Spleen (tissue), 7 donors: ENCODE data around the gene SENP7.

Experiments
- POLR2A ChIP-seq, 3 donors: fragments of 450-650 bp; IDR thresholded peaks; one replicate each; pipeline ENCODE4 v1.5.1; 2017; ENCODE audit warnings: antibody characterized with exemption in 3 of 3, mild to moderate bottlenecking in 1 of 3
- POLR2AphosphoS5 ChIP-seq, 3 donors: sonication (generic); formaldehyde crosslinking; IDR thresholded peaks; one replicate each; pipeline ENCODE4 v1.5.1; 2017; ENCODE audit warnings: antibody characterized with exemption in 3 of 3
- TF ChIP-seq, protein P1 (sequence below), 11 experiments: fragments of 200-600 bp in 7 of 11; fragments of 450-650 bp in 4 of 11; sonication (generic) in 4 of 11; IDR thresholded peaks in 8 of 11; conservative IDR thresholded peaks in 3 of 11; 1 replicate in 7 of 11; 2 replicates in 4 of 11; pipeline versions ENCODE4 v1.4.0 to v1.8.0; 2016 to 2021; ENCODE audit warnings: antibody characterized with exemption in 11 of 11, inconsistent platforms in 4 of 11, mild to moderate bottlenecking in 1 of 11
- donor health status: DM: no; HTN: no; CAD: no; lungs with moderate emphysema.
- donor health status: DM: no; HTN: no; CAD: no.
- donor health status: DM: no; HTN: no; CAD: no.

DNA sequence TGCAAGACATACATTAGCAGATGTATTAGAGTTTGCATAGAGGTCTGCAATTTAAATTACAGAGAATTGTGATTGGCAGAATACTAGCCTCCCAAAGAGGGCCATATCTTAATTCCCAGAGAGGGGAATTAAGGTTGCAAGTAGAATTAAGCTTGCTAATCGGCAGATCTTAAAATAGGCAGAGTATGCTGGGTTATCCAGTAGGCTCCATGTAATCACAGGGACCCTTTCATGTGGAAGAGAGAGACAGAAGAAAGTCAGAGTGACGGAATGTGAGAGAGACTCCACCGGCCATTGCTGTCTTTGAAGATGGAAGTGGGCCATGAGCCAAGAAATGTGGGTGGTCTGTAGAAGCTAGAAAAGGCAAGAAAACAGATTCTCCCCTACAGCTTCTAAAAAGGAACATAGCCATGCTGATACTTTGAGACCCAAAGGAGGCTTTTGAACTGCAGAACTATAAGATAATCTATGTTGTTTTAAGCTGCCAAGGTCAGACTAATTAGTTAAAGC is 231.4 kb downstream of the SENP7 start:
- TF ChIP-seq, protein P1, sequence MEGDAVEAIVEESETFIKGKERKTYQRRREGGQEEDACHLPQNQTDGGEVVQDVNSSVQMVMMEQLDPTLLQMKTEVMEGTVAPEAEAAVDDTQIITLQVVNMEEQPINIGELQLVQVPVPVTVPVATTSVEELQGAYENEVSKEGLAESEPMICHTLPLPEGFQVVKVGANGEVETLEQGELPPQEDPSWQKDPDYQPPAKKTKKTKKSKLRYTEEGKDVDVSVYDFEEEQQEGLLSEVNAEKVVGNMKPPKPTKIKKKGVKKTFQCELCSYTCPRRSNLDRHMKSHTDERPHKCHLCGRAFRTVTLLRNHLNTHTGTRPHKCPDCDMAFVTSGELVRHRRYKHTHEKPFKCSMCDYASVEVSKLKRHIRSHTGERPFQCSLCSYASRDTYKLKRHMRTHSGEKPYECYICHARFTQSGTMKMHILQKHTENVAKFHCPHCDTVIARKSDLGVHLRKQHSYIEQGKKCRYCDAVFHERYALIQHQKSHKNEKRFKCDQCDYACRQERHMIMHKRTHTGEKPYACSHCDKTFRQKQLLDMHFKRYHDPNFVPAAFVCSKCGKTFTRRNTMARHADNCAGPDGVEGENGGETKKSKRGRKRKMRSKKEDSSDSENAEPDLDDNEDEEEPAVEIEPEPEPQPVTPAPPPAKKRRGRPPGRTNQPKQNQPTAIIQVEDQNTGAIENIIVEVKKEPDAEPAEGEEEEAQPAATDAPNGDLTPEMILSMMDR (IDR thresholded peaks at IDR 0.05 in 8 of 11, conservative IDR thresholded peaks at IDR 0.05 in 3 of 11) = no peak
- TF ChIP-seq POLR2A (IDR thresholded peaks at IDR 0.05) (no peak), POLR2AphosphoS5 (IDR thresholded peaks at IDR 0.05) (no peak)
